Left forelimb (tissue), 1 donor: Measurements from ENCODE around the gene NBPF3.
"Not testable (repeated sequence)": the region's sequence is repeated elsewhere in the genome, so short reads cannot be mapped to it uniquely, and the experiment has no call there.

Experiments used
- DNase-seq: peaks from one replicate; pipeline ENCODE4 v3.0.0-alpha.2; 2018; ENCODE audit warnings: low spot score

The NBPF3 gene, protein sequence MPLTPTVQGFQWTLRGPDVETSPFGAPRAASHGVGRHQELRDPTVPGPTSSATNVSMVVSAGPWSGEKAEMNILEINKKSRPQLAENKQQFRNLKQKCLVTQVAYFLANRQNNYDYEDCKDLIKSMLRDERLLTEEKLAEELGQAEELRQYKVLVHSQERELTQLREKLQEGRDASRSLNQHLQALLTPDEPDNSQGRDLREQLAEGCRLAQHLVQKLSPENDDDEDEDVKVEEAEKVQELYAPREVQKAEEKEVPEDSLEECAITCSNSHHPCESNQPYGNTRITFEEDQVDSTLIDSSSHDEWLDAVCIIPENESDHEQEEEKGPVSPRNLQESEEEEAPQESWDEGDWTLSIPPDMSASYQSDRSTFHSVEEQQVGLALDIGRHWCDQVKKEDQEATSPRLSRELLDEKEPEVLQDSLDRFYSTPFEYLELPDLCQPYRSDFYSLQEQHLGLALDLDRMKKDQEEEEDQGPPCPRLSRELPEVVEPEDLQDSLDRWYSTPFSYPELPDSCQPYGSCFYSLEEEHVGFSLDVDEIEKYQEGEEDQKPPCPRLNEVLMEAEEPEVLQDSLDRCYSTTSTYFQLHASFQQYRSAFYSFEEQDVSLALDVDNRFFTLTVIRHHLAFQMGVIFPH

DNA sequence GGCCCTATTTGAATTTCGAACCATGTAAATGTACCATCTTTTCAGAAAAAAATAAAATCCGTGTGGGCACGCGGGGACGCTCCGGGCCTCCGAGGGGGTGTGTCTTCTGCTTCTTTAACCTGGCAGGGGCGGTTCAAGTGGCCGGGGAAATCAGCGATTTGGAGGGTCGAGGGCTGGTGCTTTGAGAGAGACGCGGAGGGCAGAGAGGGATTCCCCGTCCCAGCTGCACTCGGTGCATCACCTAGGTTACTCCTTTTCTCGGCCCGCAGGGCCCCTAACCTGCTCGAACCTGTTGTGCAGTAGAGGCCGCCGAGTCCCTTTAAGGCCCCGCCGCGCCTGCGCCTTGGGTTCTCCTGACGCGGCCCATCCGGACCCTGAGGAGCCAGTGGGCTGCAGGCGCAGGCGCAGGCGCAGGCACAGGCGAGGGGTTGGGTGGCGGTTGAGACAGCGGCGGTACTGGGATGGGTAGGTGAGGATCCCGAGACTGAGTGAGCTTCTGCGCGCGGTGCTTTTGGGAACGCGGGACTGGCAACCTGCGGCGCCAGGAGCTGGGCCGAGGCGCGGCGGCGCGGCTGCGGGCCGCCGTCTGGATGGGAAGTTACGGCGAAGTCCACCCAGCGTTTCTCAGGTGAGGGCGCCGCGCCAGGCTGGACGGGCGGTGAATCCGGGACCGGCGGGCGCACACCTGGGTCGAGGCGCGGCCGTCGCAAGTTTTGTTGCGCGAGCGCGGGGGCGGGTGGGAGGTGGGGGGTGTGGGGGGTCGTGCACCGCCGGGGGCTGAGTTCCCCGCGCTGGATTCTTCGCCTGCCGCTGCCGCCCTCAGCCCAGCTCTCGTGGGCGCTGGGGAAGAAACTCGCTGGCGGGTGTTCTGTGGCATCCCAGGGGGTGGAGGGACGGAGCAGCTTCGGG lies at the start of gene NBPF3:
NBPF3 (plus strand) TSS at position 417 of the 909 bp plus-strand sequence. CDS start 4,950 bp downstream, outside the sequence.
- DNase-seq, result peak; percentile 92

DNA sequence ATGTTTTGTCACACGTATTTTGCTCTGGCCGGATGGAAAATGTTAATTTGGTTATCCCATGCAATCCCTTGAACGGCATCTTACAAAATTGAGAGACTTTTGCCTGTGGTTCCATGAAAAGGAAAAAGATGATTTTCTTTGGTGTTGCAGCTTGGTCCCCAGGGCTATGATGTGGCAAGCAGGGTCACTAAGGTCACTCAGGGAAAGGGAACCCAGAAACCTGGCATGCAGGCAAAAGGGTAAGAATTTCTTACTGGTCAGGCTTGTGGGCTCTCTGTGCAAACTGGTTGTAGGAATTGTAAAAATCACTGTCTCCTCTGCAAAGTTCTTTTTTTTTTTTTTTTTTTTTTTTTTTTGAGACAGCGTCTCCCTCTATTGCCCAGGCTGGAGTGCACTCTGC lies 48.4 kb upstream of the NBPF3 start:
- no peak for DNase-seq

DNA sequence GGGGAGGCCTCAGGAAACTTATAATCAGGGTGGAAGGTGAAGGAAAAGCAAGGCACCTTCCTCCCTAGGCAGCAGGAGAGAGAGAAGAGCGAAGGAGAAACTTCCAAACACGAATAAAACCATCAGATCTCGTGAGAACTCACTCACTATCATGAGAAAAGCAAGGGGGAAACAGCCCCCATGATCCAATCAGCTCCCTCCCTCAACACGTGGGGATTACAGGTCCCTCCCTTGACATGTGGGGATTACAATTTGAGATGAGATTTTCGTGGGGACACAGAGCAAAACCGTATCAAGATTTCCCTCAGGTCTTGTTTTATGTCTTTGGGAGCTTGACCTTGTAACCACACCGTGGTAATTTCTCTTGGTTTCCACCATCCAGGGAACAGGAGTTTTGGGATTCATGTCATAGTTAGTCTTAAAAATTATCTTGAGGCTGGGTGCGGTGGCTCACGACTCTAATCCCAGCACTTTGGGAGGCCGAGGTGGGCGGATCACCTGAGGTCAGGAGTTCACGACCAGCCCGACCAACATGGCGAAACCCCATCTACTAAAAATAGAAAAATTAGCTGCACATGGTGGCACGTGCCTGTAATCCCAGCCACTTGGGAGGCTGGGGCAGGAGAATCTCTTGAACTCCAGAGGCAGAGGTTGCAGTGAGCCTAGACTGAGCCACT lies 47.2 kb upstream of the NBPF3 start:
- DNase-seq, result no peak

DNA sequence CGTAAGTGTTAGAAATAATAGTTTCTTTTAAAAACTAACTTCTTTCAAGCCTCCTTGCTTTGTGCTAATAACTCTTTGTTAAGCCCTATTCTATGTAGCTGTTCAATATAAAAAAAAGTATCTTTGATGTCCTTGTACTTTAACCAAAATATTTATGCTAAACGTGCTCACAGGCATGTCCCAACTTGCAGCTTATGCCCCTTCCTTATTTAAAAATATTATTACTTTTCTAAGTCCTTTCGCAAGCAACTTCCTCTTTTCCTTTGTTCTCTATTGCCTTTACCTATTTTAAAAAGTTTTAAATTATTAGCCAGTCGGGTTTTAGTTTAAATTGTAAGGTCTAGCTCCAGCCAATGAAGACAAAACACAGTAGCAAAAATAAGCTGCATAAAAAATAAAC lies 43.4 kb upstream of the NBPF3 start:
- no peak for DNase-seq

DNA sequence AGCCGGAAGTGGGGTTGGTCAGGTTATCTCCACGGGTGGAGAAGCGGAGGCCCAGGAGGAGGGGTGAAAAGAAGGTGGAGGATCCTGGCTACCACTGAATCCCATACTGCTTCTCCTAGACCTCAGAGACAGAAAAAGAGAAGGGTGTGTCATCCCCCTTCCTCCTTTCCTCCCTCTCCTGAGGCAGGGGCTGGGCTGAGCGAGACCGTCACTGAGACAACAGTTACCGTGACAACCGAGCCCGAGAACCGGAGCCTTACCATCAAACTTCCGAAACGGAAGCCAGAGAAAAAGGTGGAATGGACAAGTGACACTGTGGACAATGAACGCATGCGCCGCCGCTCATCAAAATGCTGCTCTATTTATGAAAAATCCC lies 42.1 kb upstream of the NBPF3 start:
- no peak for DNase-seq

DNA sequence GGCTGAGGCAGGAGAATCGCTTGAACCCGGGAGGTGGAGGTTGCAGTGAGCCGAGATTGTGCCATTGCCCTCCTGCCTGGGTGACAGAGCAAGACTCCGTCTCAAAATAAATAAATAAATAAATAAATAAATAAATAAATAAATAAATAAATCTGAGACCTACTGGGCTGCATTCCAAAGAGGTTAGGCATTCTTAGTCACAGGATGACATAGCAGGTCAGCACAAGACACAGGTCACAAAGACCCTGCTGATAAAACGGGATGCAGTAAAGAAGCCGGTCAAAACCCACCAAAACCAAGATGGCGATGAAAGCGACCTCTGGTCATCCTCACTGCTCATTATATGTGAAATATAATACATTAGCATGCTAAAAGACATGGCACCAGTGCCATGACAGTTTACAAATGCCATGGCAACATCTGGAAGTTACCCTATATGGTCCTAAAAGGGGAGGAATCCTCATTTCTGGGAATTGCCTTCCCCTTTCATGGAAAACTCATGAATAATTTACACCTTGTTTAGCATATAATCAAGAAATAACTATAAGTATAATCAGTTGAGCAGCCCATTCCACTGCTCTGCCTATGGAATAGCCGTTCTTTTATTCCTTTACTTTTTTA lies 38.1 kb upstream of the NBPF3 start:
- not testable (repeated sequence) for DNase-seq

DNA sequence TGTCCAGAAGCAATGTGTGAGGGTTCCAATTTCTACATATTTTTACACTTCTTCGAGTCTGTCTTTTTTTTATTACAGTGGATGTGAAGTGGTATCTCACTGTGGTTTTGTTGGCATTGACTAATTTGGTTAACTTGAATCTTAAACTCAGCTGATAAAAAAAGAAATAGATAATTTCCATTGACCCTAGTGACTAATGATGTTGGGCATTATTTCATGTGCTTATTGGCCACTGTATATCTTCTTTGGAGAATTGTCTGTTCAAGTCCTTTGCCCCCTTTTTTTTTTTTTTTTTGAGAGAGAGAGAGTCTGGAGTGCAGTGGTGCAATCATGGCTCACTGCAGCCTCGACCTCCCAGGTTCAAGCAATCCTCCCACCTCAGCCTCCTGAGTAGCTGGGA lies 33.3 kb upstream of the NBPF3 start:
- no peak for DNase-seq

DNA sequence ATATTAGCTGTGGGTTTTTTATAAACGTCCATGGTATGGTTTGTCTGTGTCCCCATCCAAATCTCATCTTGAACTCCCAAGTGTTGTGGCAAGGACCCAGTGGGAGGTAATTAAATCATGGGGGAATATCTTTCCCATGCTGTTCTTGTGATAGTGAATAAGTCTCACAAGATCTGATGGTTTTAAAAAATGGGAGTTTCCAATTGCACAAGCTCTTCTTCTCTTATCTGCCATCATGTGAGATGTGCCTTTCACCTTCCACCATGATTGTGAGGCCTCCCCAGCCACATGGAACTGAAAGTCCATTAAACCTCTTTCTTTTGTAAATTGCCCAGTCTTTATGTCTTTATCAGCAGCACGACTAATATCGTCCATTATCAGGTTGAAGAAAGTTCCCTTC lies 30.0 kb upstream of the NBPF3 start:
- DNase-seq, result not testable (repeated sequence)

DNA sequence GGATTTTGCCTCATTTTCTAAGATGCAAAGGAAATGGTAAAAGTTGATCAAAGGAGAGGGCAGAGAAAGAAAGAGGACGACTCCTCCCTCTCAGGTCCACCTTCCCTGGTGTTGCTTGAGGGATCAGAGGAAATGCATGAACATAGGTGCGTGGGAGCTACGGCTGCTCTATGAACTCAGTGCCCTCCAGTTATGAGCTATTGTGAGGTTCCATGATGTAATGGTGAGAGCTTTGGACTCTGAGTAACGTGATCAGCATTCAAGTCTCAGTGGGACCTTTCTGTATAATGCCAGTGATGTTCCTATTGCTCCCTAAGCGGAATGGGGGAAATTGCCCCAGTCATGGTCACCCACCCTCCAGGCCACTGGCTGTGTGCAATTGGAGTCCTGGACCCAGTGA lies 25.9 kb upstream of the NBPF3 start:
- no peak for DNase-seq

DNA sequence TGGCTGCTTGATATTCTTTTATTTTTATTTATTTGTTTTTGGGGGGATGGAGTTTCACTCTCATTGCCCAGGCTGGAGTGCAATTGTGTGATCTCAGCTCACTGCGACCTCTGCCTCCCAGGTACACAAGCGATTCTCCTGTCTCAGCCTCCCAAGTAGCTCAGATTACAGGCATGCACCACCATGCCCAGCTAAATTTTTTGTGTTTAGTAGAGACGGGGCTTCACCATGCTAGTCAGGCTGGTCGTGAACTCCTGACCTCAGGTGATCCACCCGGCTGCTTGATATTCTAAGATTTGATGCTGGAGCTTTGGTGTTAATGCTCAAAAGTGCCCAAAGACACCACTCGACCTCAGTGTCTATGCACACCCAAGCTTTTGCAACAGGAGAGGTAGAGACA lies 19.6 kb upstream of the NBPF3 start:
- not testable (repeated sequence) for DNase-seq

DNA sequence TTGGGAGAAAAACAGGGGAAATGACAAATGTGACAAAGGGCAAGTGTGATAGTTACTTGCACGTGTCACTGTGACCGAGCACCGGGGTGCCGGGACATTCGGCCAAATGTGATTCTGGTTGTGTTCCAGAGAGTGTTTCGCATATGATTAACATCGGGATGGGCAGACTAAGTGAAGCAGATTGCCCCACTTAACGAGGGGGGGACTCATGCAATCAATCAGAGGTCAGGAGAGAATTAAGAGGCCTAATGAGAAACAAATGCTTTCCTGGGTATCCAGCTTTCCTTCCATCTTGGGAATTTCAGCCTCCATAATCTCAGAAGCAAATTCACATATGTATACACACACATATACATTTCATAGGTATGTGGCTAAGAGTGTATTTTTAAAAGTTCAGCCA lies 18.6 kb upstream of the NBPF3 start:
- DNase-seq, result not testable (repeated sequence)

DNA sequence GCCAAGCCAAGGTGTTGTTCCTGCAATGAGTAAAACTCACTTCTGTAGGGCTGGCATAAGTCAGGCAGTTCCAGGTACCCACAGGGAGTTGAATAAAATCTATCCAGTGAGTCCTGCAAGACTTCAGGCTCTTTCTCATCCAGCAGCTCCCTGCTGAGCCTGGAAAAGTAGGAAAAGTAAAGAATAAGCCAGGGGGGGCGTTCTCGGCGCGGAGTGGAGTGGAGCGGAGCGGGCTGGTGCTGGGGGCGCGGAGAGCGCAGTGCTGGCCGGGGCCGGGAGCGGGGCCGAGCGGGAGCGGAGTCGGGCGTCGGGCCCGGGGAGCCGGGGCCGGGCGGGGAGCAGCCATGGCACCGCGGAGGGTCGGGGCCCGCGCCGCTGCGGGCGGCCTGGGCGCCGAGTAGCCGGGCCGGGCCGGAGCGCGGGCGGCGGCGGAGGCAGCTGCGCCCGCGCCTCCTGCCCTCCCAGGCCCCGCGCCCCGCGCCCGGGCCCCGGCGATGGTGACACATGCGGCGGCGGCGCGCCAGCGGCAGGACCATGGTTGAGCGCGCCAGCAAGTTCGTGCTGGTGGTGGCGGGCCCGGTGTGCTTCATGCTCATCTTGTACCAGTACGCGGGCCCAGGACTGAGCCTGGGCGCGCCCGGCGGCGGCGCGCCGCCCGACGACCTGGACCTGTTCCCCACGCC lies 12.0 kb upstream of the NBPF3 start:
- not testable (repeated sequence) for DNase-seq

DNA sequence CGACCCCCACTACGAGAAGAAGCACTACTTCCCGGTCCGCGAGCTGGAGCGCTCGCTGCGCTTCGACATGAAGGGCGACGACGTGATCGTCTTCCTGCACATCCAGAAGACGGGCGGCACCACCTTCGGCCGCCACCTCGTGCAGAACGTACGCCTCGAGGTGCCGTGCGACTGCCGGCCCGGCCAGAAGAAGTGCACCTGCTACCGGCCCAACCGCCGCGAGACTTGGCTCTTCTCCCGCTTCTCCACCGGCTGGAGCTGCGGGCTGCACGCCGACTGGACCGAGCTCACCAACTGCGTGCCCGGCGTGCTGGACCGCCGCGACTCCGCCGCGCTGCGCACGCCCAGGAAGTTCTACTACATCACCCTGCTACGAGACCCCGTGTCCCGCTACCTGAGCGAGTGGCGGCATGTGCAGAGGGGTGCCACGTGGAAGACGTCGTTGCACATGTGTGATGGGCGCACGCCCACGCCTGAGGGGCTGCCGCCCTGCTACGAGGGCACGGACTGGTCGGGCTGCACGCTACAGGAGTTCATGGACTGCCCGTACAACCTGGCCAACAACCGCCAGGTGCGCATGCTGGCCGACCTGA lies 11.4 kb upstream of the NBPF3 start:
- DNase-seq, result not testable (repeated sequence)

DNA sequence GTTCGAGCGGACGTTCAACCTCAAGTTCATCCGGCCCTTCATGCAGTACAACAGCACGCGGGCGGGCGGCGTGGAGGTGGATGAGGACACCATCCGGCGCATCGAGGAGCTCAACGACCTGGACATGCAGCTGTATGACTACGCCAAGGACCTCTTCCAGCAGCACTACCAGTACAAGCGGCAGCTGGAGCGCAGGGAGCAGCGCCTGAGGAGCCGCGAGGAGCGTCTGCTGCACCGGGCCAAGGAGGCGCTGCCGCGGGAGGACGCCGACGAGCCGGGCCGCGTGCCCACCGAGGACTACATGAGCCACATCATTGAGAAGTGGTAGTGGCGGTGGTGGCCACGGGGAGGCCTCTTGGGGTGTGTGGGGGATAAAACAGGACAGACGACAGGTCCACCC lies 10.7 kb upstream of the NBPF3 start:
- not testable (repeated sequence) for DNase-seq

DNA sequence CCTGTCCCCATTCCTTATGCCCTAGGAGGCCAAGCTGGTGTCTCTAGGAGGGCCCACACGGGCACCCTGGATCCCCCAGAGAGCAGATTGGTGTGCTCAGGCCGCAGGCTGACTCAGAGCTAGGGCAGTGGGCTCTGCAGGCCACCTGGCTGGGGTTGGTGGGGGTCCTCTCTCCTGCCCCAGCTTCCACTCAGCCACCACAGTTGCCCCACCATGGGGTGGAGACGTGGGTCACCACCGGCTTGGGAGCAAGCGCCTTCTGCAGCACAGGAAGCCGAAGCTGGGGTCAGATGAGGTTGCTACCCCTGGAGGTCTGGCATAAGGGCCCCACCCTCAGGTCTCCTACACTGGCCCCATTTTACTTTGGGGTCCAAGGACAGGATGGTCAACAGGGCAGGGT lies 9.1 kb upstream of the NBPF3 start:
- DNase-seq, result not testable (repeated sequence)

DNA sequence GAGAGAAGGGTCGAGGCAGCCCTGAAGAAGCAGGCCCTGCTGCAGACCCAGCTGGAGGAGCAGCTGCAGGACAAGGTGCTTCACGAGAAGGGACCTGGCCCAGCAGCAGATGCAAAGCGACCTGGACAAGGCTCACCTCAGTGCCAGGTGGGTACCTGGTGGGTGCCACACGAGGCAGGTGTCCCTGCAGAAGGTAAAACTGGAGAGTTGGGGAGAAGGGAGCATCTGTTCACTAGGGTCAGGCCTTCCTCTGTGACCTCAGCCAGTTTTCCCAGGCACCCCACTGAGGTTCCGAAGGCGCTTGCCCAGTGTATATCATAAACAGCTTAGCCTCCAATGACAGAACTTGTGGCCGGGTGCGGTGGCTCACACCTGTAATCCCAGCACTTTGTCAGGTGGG lies 5.5 kb upstream of the NBPF3 start:
- DNase-seq, result no peak

DNA sequence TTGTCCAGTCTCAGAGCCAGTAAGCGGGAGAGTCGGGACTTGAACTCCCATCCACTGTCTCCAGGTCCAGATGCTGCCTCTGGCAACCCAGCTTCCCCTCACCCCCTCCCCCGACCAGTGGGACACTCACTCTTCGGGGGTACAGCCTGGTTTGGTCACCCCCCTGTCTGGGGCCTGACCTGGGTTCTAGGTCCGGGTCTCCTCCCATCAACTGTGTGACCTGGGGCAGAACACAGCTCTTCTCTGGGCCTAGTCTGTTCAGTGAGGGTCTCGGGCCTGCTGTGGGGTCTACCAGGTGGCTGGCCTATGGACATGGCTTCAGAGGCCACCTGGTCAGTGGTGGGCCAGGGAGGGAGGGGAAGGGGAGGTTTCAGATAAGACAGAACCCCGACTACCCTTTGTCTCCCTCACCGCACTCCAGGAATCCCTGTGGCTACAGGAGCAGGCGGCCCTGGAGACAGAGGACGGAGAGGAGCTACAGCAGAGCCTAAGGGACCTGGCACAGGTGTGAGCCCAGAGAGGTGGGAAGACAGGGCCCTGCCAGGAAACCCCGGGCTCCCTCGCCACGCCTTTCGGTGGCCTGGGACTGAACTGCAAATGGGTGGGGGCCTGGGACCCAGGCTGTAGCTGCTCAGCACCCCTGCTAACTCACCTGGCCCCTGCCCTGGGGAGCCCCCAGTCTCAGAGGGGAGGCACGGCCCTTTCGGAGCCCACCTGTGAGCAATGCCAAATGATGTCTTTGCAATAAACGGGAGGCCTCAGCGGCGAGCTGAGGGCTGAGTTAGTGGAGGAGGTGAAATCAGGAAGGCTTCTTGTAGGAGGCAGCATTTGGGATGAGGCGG lies 4.1 kb upstream of the NBPF3 start:
- no peak for DNase-seq

DNA sequence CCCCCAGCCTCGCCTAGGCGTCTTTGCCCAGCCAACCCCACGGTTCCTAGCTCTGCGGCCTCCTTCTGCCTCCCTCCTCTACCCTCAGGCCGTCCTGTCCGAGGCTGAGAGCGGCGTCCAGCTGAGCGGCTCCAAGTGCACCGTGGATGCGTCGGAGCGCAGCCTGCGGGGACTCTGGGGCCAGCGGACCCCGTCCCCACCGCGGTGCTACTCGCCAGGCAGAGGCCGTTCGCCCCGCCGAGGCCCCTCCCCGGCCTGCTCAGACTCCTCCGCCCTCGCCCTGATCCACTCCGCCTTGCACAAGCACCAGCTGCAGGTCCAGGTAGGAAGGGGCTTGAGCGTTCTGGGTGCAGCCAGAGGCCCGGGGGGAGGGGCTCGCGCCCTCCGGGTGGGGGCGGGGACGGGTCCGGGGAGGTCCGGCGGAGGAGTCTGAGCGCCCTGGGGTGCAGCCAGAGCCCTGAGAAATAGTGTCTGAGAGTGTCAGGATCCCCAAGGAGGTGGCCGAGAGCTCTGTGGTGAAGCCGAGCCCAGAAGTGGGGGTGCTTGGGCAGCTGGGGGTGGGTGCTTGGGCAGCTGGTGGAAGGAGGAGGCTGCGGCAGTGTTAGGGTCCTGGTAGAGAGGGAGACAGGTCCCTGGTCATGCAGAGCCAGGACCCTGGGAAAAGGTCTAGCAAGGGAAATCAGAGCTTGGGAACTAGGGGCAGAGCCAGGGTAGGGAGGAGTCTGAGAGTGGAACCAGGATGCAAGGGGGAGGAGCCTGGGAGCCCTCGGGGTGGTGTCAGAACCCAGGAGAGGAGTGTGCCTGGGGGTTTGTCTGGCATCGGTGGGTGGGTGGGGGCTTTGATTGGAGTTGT lies 3.2 kb upstream of the NBPF3 start:
- DNase-seq, result no peak

DNA sequence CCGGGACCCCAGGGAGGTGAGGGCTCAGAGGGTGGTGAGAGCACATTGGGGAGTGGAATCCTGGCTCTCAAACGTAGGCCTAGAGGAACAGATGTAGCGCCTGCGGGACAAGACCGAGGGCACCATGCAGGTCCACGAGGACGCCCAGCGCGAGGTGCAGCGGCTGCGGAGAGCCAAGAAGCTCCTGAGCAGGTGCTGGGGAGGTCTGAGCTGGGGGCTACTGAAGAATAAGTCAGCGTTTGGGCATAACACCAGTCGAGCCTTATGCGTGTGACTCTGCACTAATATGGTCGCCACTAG lies 2.6 kb upstream of the NBPF3 start:
- no peak for DNase-seq
